ENCODE measurements around the gene ATAD5. TPM values are rescaled to one million over a fixed set of nuclear protein-coding genes. Genes with fewer than 3 reads are reported as not detected.

ATAD5 gene
- total and polyA plus RNA-seq, 2 of the 13 experiments (the other 11 are each of a cell fraction or from before 2014, with no cell fraction given): 1.8 to 10.7 TPM

- intact Hi-C loops (cut with micrococcal nuclease; ENCODE audit: unreplicated experiment) (no loop called here), in situ Hi-C loops (cut with HindIII; ENCODE audit: extremely low pct_ligation_motif_present, low pct_unique_long_range_greater_than_20kb) (no loop called here)
- H2AFZ ChIP-seq (ENCODE audit: low read length): no peak overlapping the region
- no TSS peak for BruUV-seq (replicated peaks)
- ChIA-PET CTCF (ENCODE audit: low intra/inter-chr PET ratio, low total read pairs) (no interaction called here), POLR2A (no interaction called here)
- no peak for TF ChIP-seq ZUFSP (CRISPR knock-in tag; IDR thresholded peaks at IDR 0.05; ENCODE audit: borderline replicate concordance)
- TF ChIP-seq RXRB (CRISPR knock-in tag; IDR thresholded peaks at IDR 0.05; ENCODE audit: borderline replicate concordance): no peak
- TF ChIP-seq ZNF550 (CRISPR knock-in tag; IDR thresholded peaks at IDR 0.05; ENCODE audit: borderline replicate concordance): no peak
- no peak overlapping the region for H3K4me3 ChIP-seq (replicated peaks in 1 of 3; ENCODE audit: insufficient read depth in 1 of 3, low read depth in 2 of 3, low read length in 3 of 3)
- ATAC-seq (no peak), FAIRE-seq (no peak), DNase-seq (ENCODE audit: low spot score) (no peak)
- no peaks in the 10 kb centered on the region for H3K79me2 ChIP-seq (ENCODE audit: insufficient read depth, low read length)
- WGBS (ENCODE audit: low lambda C conversion rate): 88% methylated on average over 1 of the region's 1 CpG
- H3K27me3 ChIP-seq (ENCODE audit: control insufficient read depth in 1 of 2, insufficient read depth in 2 of 2, low read length in 2 of 2): no peaks in the 10 kb centered on the region
- H3K27ac ChIP-seq (ENCODE audit: extremely low read length, insufficient read depth, low read length): no peak overlapping the region
- H3K4me1 ChIP-seq (ENCODE audit: insufficient read depth, low read length): no peaks in the 10 kb centered on the region
- H3K4me2 ChIP-seq (ENCODE audit: low read depth, low read length): no peak overlapping the region
- H3K9ac ChIP-seq (ENCODE audit: insufficient read depth, low read depth, low read length): no peak overlapping the region
- H3K9me3 ChIP-seq (ENCODE audit: low read length): no peaks in the 10 kb centered on the region
- H4K20me1 ChIP-seq (ENCODE audit: insufficient read depth, low read length): no peaks in the 10 kb centered on the region
- peaks cover 2 to 33% of the 10 kb centered on the region in 2 experiments; a peak in 4 of 5 replicates for H3K36me3 ChIP-seq (replicated peaks in 1 of 2; ENCODE audit: control insufficient read depth in 1 of 2, insufficient read depth in 2 of 2, low read length in 2 of 2)
These were observed 32.9 kb downstream of the ATAD5 start for GRCh38 chr17:30864636-30865035.

- no peak for TF ChIP-seq MXI1 (IDR thresholded peaks at IDR 0.05; ENCODE audit: borderline replicate concordance, low read depth, low read length)
- TF ChIP-seq DDIT3 (CRISPR knock-in tag; IDR thresholded peaks at IDR 0.05): no peak
- TF ChIP-seq MTERF4 (CRISPR knock-in tag; IDR thresholded peaks at IDR 0.05): no peak
- no peak for TF ChIP-seq JUN (CRISPR knock-in tag; IDR thresholded peaks at IDR 0.05)
- TF ChIP-seq MAFK (conservative IDR thresholded peaks at IDR 0.05 in 1 of 2, IDR thresholded peaks at IDR 0.05 in 1 of 2; ENCODE audit: low read length in 2 of 2): peak; percentile 52 to 77; a peak in 3 of 4 replicates
- TF ChIP-seq MAFF (IDR thresholded peaks at IDR 0.05; ENCODE audit: low read depth, low read length): peak; percentile 53
- TF ChIP-seq ARNT (IDR thresholded peaks at IDR 0.05): no peak
- Histone ChIP-seq H3K4me3 (replicated peaks in 1 of 3; ENCODE audit: insufficient read depth in 1 of 3, low read depth in 2 of 3, low read length in 3 of 3) (no peak overlapping the region), H2AFZ (ENCODE audit: low read length) (no peak overlapping the region), H3K4me2 (ENCODE audit: low read depth, low read length) (no peak overlapping the region), H3K9ac (ENCODE audit: insufficient read depth, low read depth, low read length) (no peak overlapping the region), H3K9me3 (ENCODE audit: low read length) (no peaks in the 10 kb centered on the region), H3K4me1 (ENCODE audit: insufficient read depth, low read length) (no peaks in the 10 kb centered on the region), H3K27me3 (ENCODE audit: control insufficient read depth in 1 of 2, insufficient read depth in 2 of 2, low read length in 2 of 2) (no peaks in the 10 kb centered on the region), H3K36me3 (replicated peaks in 1 of 2; ENCODE audit: control insufficient read depth in 1 of 2, insufficient read depth in 2 of 2, low read length in 2 of 2) (peaks cover 6 to 45% of the 10 kb centered on the region in 2 experiments; a peak in 4 of 5 replicates), H3K79me2 (ENCODE audit: insufficient read depth, low read length) (no peaks in the 10 kb centered on the region), H4K20me1 (ENCODE audit: insufficient read depth, low read length) (no peaks in the 10 kb centered on the region), H3K27ac (ENCODE audit: extremely low read length, insufficient read depth, low read length) (no peak overlapping the region)
- ChIA-PET CTCF (ENCODE audit: low intra/inter-chr PET ratio, low total read pairs) (no interaction called here), POLR2A (no interaction called here)
- no peak for DNase-seq (ENCODE audit: low spot score)
- no peak for ATAC-seq
- intact Hi-C loops (cut with micrococcal nuclease; ENCODE audit: unreplicated experiment) (no loop called here), in situ Hi-C loops (cut with HindIII; ENCODE audit: extremely low pct_ligation_motif_present, low pct_unique_long_range_greater_than_20kb) (no loop called here)
- no peak for FAIRE-seq
- 95% methylated on average over 6 of the region's 6 CpGs for WGBS (ENCODE audit: low lambda C conversion rate)
- no TSS peak for BruUV-seq (replicated peaks)
These were observed 37.2 kb downstream of the ATAD5 start for GRCh38 chr17:30869005-30869404.

All from HepG2 (cell line).